Measurements from ENCODE around the gene KLC1.
"Not testable (repeated sequence)": the region's sequence is repeated elsewhere in the genome, so short reads cannot be mapped to it uniquely, and the experiment has no call there.

The KLC1 gene

GRCh38 chr14:103628684-103629502, at the start of gene KLC1:
KLC1 (plus strand) TSS chr14:103629211; CDS start chr14:103654565, 25,354 bp downstream.
- intact Hi-C loops (cut with micrococcal nuclease), result no loop called here
- peaks cover 49% of the 10 kb centered on the region for H3K36me3 Mint-ChIP-seq (ENCODE audit: low read depth)
- peaks cover 66% of the 10 kb centered on the region for H3K4me1 Mint-ChIP-seq (ENCODE audit: low read depth)
- no peaks in the 10 kb centered on the region for H3K9me3 Mint-ChIP-seq
- peaks cover 10% of the 10 kb centered on the region for H3K27me3 Mint-ChIP-seq
- H3K4me3 Mint-ChIP-seq, result peak within 1 kb of the TSS; percentile 83
- H3K27ac Mint-ChIP-seq, result peak within 1 kb of the TSS; percentile 100

GRCh38 chr14:103581206-103581605, 47.8 kb upstream of the KLC1 start:
- H3K36me3 Mint-ChIP-seq (ENCODE audit: low read depth), result peaks cover 77% of the 10 kb centered on the region
- H3K4me3 Mint-ChIP-seq, result no peak overlapping the region
- H3K4me1 Mint-ChIP-seq (ENCODE audit: low read depth), result no peaks in the 10 kb centered on the region
- H3K27me3 Mint-ChIP-seq, result no peaks in the 10 kb centered on the region
- no peak overlapping the region for H3K27ac Mint-ChIP-seq
- intact Hi-C loops (cut with micrococcal nuclease), result no loop called here
- no peaks in the 10 kb centered on the region for H3K9me3 Mint-ChIP-seq

DNA sequence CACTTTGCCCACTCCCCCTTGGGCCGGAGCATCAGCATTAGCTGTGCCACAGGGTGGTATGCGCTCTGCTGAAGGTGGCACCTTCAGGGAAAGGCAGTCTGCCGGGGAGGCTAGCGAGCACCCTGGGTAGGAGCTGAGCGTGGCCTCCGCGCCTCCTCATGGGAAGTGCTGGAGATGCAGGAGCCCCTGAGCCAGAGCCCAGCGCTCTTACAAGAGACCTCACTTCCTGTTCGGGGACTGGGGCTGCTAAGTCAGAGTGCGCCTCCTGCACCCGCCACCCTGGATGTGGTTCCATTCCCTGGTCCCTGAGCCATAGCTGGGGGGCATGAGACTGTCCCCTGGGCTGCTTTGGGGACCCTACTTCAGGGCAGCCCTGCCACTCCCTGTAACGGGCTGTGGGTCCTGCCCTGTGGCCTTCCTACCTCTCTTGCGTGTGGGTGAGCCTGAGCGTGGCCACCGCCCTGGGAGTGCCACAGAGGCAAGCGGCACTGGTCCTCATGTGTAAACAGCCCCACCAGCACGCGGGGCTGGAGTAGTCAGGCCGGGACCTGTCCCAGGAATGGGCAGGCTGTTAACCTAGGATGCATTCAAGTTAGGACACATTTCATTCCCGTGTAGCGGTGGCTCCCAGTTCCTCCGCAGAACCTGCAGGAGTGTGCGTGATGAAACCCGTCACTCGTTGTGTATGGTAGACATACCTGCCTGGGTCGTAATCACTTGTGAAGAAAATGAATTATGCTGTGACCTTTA, 46.9 kb upstream of the KLC1 start:
- H3K4me3 Mint-ChIP-seq, result no peak overlapping the region
- H3K27ac Mint-ChIP-seq, result no peak overlapping the region
- H3K4me1 Mint-ChIP-seq (ENCODE audit: low read depth), result no peaks in the 10 kb centered on the region
- intact Hi-C loops (cut with micrococcal nuclease), result no loop called here
- no peaks in the 10 kb centered on the region for H3K9me3 Mint-ChIP-seq
- H3K27me3 Mint-ChIP-seq, result no peaks in the 10 kb centered on the region
- peaks cover 72% of the 10 kb centered on the region for H3K36me3 Mint-ChIP-seq (ENCODE audit: low read depth)

DNA sequence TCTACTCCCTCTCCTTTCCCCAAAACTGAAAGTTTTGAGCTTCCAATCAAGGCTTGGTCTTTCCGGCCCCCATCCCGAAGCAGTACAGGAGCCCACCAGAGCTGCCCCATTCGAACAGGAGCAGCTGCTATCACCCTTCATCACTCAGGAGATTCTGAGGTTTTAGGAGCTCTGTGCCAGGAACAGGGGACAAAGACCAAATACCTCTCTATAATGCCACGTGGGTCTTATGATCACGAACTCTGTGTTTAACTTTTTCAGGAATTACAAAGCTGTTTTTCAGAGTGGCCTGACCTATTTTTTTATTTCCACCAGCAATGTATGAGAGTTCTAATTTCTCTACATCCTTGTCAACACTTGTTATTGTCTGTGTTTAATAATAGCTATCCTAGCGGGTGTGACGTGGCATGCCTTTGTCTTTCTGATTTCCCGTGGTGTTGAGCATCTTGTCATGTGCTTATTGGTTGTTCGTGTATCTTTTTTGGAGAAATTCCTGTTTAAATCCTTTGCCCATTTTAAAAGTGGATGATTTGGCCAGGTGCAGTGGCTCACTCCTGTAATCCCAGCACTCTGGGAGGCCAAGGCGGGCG, 44.6 kb upstream of the KLC1 start:
- no peaks in the 10 kb centered on the region for H3K4me1 Mint-ChIP-seq (ENCODE audit: low read depth)
- H3K27ac Mint-ChIP-seq, result no peak overlapping the region
- H3K36me3 Mint-ChIP-seq (ENCODE audit: low read depth), result peaks cover 74% of the 10 kb centered on the region
- H3K9me3 Mint-ChIP-seq, result no peaks in the 10 kb centered on the region
- no peak overlapping the region for H3K4me3 Mint-ChIP-seq
- intact Hi-C loops (cut with micrococcal nuclease), result no loop called here
- no peaks in the 10 kb centered on the region for H3K27me3 Mint-ChIP-seq

DNA sequence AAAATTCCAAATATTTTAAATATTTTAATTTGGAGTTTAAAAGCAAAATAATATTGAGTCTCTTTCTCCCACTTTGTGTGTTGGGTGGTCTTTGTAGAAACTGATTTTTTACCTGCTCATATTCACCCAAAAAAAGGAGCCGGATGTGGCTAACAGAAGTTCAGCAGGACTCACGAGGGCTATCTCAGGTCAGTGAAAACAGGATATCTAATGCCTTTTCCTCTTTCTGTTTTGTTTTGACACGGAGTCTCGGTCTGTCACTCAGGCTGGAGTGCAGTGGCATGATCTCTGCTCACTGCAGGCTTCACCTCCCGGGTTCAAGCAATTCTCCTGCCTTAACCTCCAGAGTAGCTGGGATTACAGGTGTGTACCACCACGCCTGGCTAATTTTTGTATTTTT, 35.4 kb upstream of the KLC1 start:
- Mint-ChIP-seq H3K27ac (no peak overlapping the region), H3K27me3 (no peaks in the 10 kb centered on the region), H3K36me3 (ENCODE audit: low read depth) (peaks cover 30% of the 10 kb centered on the region), H3K9me3 (no peaks in the 10 kb centered on the region), H3K4me1 (ENCODE audit: low read depth) (peaks cover 12% of the 10 kb centered on the region), H3K4me3 (no peak overlapping the region)
- intact Hi-C loops (cut with micrococcal nuclease), result no loop called here

DNA sequence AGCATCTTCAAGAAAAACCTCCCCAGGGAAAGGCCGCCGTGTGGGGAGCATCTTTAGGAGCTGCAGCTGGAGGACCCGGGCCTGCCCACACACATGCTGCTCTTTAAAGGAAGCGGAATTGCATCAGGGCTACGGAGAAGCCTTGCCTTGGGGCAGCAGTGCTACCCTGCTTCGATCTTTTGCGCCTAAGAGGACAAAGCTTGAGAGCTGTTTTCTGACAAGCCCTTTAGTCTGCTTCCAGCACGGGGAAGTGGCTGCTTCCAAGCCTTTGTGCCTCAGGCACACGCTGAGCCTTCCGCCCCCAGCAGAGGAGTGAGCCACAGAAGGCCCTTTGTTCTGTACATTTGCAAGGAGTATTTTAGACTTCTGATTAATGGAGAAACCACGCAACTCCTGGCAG, 34.7 kb upstream of the KLC1 start:
- H3K4me3 Mint-ChIP-seq, result no peak overlapping the region
- intact Hi-C loops (cut with micrococcal nuclease), result no loop called here
- H3K4me1 Mint-ChIP-seq (ENCODE audit: low read depth), result peaks cover 12% of the 10 kb centered on the region
- no peaks in the 10 kb centered on the region for H3K27me3 Mint-ChIP-seq
- peaks cover 24% of the 10 kb centered on the region for H3K36me3 Mint-ChIP-seq (ENCODE audit: low read depth)
- no peaks in the 10 kb centered on the region for H3K9me3 Mint-ChIP-seq
- no peak overlapping the region for H3K27ac Mint-ChIP-seq

GRCh38 chr14:103597623-103598377, 31.2 kb upstream of the KLC1 start:
- peak overlapping the region; percentile 20 for H3K4me3 Mint-ChIP-seq
- H3K9me3 Mint-ChIP-seq, result no peaks in the 10 kb centered on the region
- H3K36me3 Mint-ChIP-seq (ENCODE audit: low read depth), result peaks cover 6% of the 10 kb centered on the region
- intact Hi-C loops (cut with micrococcal nuclease), result no loop called here
- H3K27ac Mint-ChIP-seq, result peak overlapping the region; percentile 4
- peaks cover 15% of the 10 kb centered on the region for H3K4me1 Mint-ChIP-seq (ENCODE audit: low read depth)
- H3K27me3 Mint-ChIP-seq, result no peaks in the 10 kb centered on the region

DNA sequence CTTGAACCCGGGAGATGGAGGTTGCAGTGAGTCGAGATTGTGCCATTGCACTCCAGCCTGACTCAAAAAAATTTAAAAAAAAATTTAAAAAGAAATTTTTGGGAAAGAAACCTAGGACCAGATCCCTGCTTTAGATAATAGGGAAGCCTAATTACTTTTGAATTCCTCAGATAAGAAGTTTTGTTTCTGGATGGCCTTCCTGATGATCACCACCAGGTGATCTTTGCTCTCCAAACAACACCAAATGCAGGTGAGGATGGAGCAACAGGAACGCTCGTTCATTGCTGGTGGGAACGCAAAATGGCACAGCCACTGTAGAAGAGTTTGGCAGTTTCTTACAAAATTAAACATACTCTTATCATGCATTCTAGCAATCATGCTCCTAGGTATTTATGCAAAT, 28.5 kb upstream of the KLC1 start:
- H3K27me3 Mint-ChIP-seq, result peaks cover 10% of the 10 kb centered on the region
- H3K4me3 Mint-ChIP-seq, result no peak overlapping the region
- H3K36me3 Mint-ChIP-seq (ENCODE audit: low read depth), result peaks cover 4% of the 10 kb centered on the region
- intact Hi-C loops (cut with micrococcal nuclease), result no loop called here
- H3K9me3 Mint-ChIP-seq, result no peaks in the 10 kb centered on the region
- H3K27ac Mint-ChIP-seq, result no peak overlapping the region
- peaks cover 36% of the 10 kb centered on the region for H3K4me1 Mint-ChIP-seq (ENCODE audit: low read depth)

DNA sequence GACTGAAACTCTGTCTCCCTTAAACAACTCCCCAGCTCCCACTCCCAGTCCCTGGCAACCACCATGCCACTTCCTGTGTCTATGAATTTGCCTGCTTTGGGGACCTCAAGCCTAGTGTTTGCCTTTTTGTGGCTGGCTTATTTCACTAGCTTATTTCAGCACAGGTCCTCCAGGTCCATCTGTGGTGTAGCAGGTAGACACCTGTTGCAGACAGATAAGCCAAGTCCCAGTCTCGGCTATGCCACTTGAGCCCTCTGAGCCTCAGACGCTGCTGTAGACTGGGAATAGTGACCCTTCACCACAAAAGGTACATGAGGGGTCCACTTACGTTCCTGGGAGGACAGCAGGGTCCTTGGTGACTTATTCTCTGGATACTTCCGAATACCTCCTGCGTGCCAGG, 24.4 kb upstream of the KLC1 start:
- Mint-ChIP-seq H3K9me3 (no peaks in the 10 kb centered on the region), H3K27me3 (peaks cover 37% of the 10 kb centered on the region), H3K27ac (peak overlapping the region; percentile 53), H3K36me3 (ENCODE audit: low read depth) (peaks cover 4% of the 10 kb centered on the region), H3K4me1 (ENCODE audit: low read depth) (peaks cover 60% of the 10 kb centered on the region), H3K4me3 (no peak overlapping the region)
- intact Hi-C loops (cut with micrococcal nuclease), result loop anchor here (5.0 kb wide), 1 partner anchor 73 kb away; no protein-coding TSS in a partner anchor

DNA sequence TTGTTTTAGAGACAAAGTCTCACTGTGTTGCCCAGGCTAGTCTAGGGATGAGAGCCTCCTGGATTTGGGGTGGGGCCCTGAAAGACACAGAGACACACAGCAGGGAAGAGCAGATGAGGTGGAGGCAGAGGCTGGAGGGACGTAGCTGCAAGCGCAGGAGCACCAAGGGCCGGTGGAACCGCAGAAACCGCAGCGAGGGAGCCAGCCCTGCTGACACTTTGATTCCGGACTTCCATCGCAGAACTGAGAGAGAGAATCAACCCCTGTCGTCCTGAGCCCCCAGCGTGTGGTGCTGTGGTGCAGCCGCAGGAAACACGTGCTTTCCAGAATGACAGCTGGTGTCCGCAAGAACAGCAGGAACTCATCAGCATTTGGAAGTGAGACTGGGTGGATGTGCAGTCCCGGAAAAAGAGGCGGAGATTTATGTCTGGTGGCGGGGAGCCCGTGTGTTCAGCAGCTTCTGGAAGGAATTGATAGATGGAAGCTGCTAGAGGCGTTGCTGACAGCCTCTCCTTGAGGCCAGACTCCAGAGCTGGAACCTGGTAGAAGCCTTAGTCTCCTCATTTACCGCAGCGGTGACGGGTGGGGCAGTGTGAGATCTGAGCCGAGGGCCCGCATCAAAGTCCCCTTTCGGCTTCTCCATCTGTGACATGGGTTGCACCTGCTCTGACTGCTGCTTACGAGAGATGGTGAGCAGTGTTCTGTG, 21.9 kb upstream of the KLC1 start:
- H3K27ac Mint-ChIP-seq, result peak overlapping the region; percentile 71
- H3K27me3 Mint-ChIP-seq, result peaks cover 43% of the 10 kb centered on the region
- peaks cover 60% of the 10 kb centered on the region for H3K4me1 Mint-ChIP-seq (ENCODE audit: low read depth)
- peak overlapping the region; percentile 73 for H3K4me3 Mint-ChIP-seq
- peaks cover 17% of the 10 kb centered on the region for H3K9me3 Mint-ChIP-seq
- peaks cover 18% of the 10 kb centered on the region for H3K36me3 Mint-ChIP-seq (ENCODE audit: low read depth)
- intact Hi-C loops (cut with micrococcal nuclease), result loop anchor here (5.0 kb wide), 1 partner anchor 70 kb away; no protein-coding TSS in a partner anchor

- H3K9me3 Mint-ChIP-seq, result peaks cover 17% of the 10 kb centered on the region
- peak overlapping the region; percentile 71 for H3K27ac Mint-ChIP-seq
- peaks cover 18% of the 10 kb centered on the region for H3K36me3 Mint-ChIP-seq (ENCODE audit: low read depth)
- peak overlapping the region; percentile 73 for H3K4me3 Mint-ChIP-seq
- H3K4me1 Mint-ChIP-seq (ENCODE audit: low read depth), result peaks cover 56% of the 10 kb centered on the region
- peaks cover 43% of the 10 kb centered on the region for H3K27me3 Mint-ChIP-seq
- intact Hi-C loops (cut with micrococcal nuclease), result loop anchor here (5.0 kb wide), 1 partner anchor 69 kb away; no protein-coding TSS in a partner anchor
These were observed 21.2 kb upstream of the KLC1 start for GRCh38 chr14:103607822-103608221.

DNA sequence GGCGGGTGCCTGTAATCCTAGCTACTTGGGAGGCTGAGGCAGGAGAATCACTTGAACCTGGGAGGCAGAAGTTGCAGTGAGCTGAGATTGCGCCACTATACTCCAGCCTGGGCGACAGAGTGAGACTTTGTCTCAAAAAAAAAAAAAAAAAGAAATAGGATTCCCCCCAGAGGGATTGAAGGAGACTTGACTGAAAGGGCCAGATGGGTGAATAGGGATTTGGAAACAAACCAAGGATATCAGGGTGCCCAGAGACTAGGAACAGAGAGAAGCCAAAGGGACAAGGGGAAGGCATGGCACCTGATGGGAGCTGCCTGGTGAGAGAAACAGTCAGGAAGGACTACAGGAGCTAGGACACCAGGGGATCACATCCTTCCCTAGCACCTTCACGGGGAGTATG, 19.9 kb upstream of the KLC1 start:
- Mint-ChIP-seq H3K9me3 (peaks cover 17% of the 10 kb centered on the region), H3K27me3 (peaks cover 43% of the 10 kb centered on the region), H3K4me1 (ENCODE audit: low read depth) (peaks cover 49% of the 10 kb centered on the region), H3K36me3 (ENCODE audit: low read depth) (peaks cover 18% of the 10 kb centered on the region), H3K27ac (peak overlapping the region; percentile 74)
- intact Hi-C loops (cut with micrococcal nuclease), result loop anchor here (5.0 kb wide), 1 partner anchor 68 kb away; no protein-coding TSS in a partner anchor
- not testable (repeated sequence) for H3K4me3 Mint-ChIP-seq

- Mint-ChIP-seq H3K27ac (no peak overlapping the region), H3K9me3 (peaks cover 17% of the 10 kb centered on the region), H3K36me3 (ENCODE audit: low read depth) (peaks cover 14% of the 10 kb centered on the region), H3K27me3 (peaks cover 28% of the 10 kb centered on the region), H3K4me1 (ENCODE audit: low read depth) (peaks cover 28% of the 10 kb centered on the region), H3K4me3 (no peak overlapping the region)
- intact Hi-C loops (cut with micrococcal nuclease), result no loop called here
These were observed 17.8 kb upstream of the KLC1 start for GRCh38 chr14:103611215-103611614.
